HCT116 (cell line): ENCODE measurements around the gene TCF15.

Experiments
- EZH2 ChIP-seq: fragments of 200-600 bp; sonication (generic); IDR thresholded peaks from 2 replicates; pipeline ENCODE4 v1.6.1; 2017; ENCODE audit warnings: antibody characterized with exemption, mixed run types
- EZH2phosphoT487 ChIP-seq: fragments of 200-600 bp; IDR thresholded peaks from 2 replicates; pipeline ENCODE4 v1.6.1; 2018; ENCODE audit warnings: antibody characterized with exemption, borderline replicate concordance
- POLR2A ChIP-seq: IDR thresholded peaks from 2 replicates; pipeline ENCODE4 v1.7.0; 2011; ENCODE audit warnings: borderline replicate concordance; ENCODE audit not compliant: insufficient read depth, insufficient read length; ENCODE audit errors: extremely low read depth
- ZNF274 ChIP-seq: fragments of 200-500 bp; sonication (Bioruptor generic); IDR thresholded peaks from 2 replicates; pipeline ENCODE4 v1.6.1; 2014; ENCODE audit warnings: mild to moderate bottlenecking, low read depth, low read length, inconsistent platforms
- TF ChIP-seq, protein P1 (sequence below), 3 experiments: fragments of 200-600 bp in 1 of 3; sonication (generic) in 1 of 3; IDR thresholded peaks in 2 of 3; conservative IDR thresholded peaks in 1 of 3; 2 replicates each; pipeline ENCODE4 v1.5.1; 2012 to 2017; ENCODE audit warnings: low read depth in 2 of 3, low read length in 2 of 3, antibody characterized with exemption in 1 of 3, borderline replicate concordance in 1 of 3, control low read depth in 1 of 3, mild to moderate bottlenecking in 1 of 3, mixed read lengths in 1 of 3, mixed run types in 1 of 3, moderate library complexity in 1 of 3; ENCODE audit not compliant: insufficient read depth in 1 of 3
- TF ChIP-seq, protein P2 (sequence below): IDR thresholded peaks from 2 replicates; pipeline ENCODE4 v1.6.1; 2012

DNA sequence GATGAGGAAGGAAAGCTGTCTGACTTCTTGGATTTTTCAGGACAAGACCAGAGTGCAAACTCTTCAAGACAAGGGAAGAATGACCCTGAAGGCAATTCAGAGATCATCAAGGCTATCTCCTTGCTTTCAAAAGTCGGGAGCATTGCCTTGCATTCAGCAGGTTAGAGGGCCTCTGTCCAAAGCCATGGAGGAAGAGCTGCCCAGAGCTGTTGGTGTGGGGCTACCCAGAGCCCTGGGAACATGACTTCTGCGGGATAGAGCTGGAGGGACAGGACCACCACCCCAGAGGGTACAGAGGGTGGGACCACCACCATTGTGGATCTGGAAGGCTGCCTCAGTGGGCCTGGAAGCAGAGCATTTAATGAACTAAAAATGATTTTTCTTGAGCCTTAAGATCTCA lies 48.1 kb upstream of the TCF15 start:
- TF ChIP-seq, protein P1, sequence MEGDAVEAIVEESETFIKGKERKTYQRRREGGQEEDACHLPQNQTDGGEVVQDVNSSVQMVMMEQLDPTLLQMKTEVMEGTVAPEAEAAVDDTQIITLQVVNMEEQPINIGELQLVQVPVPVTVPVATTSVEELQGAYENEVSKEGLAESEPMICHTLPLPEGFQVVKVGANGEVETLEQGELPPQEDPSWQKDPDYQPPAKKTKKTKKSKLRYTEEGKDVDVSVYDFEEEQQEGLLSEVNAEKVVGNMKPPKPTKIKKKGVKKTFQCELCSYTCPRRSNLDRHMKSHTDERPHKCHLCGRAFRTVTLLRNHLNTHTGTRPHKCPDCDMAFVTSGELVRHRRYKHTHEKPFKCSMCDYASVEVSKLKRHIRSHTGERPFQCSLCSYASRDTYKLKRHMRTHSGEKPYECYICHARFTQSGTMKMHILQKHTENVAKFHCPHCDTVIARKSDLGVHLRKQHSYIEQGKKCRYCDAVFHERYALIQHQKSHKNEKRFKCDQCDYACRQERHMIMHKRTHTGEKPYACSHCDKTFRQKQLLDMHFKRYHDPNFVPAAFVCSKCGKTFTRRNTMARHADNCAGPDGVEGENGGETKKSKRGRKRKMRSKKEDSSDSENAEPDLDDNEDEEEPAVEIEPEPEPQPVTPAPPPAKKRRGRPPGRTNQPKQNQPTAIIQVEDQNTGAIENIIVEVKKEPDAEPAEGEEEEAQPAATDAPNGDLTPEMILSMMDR (IDR thresholded peaks at IDR 0.05 in 2 of 3, conservative IDR thresholded peaks at IDR 0.05 in 1 of 3; ENCODE audit: borderline replicate concordance in 1 of 3, insufficient read depth in 1 of 3, low read depth in 2 of 3, low read length in 2 of 3), result no peak
- TF ChIP-seq POLR2A (no peak), ZNF274 (no peak), EZH2phosphoT487 (no peak), EZH2 (no peak)
- TF ChIP-seq, protein P2, sequence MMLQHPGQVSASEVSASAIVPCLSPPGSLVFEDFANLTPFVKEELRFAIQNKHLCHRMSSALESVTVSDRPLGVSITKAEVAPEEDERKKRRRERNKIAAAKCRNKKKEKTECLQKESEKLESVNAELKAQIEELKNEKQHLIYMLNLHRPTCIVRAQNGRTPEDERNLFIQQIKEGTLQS, result no peak
